Skin of body (tissue), 2 donors: ENCODE measurements around the gene ADAMTS15. TPM values are rescaled to one million over a fixed set of nuclear protein-coding genes. Genes with fewer than 3 reads are reported as not detected.

Experiments
- DNase-seq: peaks from one replicate; lab custom pipeline; 2025; lab: John Stamatoyannopoulos, UW
- total RNA-seq: library from RNA; depleted of rRNA; stranded (reverse); fragments of >200 nt; gene quantifications from one replicate; pipeline ENCODE4 v1.2.3, GENCODE V29; 2014

ADAMTS15 gene
- total RNA-seq, 1 donor from 2014 or later: 20.0 TPM

DNA sequence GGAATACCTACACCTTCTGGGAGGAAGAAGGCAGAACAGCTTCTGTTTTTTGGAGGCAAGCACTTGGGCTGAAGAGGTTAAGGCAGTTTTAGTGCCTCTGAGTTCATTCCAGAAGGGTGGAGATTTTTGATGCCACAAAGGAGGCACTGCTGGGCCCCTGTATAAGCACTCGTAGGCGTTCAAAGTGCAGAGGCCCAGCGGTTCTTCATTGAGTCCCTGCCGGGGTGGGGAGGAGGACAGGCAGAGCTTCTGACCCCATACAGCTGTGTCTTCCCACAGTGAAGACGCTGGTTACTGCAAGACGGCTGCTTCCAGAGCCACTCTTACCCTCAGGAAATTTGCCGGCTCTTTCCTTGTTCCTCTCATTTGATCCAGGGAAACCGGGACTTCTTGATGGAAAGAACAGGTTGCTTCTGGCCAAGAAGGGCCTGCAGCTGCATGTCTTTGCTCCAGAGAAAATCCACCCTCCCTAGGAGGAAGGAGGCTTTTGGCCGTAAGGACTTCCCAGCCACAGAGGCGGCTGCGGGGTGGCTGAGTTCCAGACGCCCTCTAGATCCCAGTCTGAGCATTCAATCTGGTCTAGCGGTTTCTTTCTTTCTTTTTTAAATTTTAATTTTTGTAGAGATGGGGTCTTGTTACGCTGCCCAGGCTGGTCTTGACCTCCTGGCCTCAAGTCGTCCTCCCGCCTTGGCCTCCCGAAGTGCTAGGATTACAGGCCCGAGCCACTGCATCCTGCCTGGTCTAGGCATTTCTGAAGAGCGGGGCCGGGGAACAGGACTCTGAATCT lies 9.4 kb downstream of the ADAMTS15 start:
- no peak for DNase-seq

DNA sequence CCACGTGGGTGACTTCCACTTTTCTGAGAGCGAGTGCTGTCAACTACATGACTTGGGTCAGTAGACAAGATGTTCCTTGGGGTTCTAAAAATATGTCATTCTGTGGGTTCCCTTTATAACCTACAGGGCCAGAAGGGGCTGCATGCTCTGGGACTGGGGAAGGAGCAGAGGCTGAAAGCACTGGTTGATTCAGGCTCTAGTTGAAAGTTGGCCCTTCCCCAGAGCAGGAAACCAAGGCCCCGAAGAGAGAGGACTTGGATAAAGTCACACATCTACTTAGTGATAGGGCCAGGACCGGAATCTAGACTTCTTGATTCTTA lies 9.9 kb downstream of the ADAMTS15 start:
- no peak for DNase-seq

DNA sequence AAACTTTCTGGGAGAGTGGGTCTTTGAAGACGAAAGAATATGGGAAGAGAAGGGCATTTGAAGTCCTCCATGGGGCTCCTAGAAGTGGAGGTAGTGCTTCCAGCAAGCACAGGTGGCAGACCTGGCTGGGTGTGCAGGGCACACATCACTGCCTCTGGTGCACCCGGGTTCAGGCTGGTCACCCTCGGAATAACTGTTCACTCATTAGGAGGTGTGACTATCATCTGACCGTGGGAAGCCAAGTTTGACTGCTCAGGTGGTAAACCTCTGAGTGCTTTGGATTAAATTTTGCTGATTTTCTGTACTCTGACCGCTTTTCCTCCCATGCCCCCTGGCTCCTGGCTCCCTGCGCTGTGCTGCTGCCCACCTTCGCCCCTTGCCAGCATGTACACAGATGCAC lies 11.1 kb downstream of the ADAMTS15 start:
- no peak for DNase-seq

DNA sequence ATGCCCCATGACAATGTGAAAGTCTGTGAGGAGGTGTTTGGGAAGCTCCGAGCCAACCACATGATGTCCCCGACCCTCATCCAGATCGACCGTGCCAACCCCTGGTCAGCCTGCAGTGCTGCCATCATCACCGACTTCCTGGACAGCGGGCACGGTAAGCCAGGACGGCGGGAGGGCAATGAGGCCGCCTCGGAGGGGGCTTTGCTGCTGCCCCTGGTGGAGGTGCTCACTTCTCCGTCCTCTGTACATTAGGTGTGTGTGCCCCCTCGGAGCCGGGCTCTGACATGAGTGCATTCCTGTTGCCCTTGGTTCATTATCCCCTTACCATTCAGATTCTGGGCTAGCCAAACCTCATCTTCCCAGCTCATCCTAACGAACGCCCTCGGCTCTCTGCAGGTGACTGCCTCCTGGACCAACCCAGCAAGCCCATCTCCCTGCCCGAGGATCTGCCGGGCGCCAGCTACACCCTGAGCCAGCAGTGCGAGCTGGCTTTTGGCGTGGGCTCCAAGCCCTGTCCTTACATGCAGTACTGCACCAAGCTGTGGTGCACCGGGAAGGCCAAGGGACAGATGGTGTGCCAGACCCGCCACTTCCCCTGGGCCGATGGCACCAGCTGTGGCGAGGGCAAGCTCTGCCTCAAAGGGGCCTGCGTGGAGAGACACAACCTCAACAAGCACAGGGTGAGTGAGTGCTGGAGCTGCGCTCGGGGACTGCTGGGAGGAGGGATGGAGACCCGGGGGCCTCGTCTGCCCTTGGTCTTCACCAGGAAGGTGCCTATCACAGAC lies 13.8 kb downstream of the ADAMTS15 start:
- no peak for DNase-seq

DNA sequence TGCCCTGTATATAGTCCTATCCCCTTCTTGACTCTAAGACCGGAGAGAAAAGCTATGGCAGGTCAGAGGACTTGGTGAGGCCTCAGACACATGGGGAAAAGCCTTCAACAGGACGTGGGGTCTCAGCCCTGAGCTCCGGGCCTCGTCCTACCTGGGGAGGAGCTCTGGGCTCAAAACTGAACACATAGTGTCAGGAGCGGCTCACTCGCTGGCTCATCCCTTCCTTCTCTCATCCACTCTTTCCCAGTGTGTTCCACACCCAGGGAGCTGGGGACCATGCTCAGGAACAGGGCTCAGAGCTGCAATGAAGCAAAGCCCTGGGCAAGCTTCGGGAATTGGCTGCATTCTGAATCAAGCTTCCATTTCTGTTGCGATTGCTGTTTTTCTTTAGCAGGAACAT lies 14.5 kb downstream of the ADAMTS15 start:
- no peak for DNase-seq

DNA sequence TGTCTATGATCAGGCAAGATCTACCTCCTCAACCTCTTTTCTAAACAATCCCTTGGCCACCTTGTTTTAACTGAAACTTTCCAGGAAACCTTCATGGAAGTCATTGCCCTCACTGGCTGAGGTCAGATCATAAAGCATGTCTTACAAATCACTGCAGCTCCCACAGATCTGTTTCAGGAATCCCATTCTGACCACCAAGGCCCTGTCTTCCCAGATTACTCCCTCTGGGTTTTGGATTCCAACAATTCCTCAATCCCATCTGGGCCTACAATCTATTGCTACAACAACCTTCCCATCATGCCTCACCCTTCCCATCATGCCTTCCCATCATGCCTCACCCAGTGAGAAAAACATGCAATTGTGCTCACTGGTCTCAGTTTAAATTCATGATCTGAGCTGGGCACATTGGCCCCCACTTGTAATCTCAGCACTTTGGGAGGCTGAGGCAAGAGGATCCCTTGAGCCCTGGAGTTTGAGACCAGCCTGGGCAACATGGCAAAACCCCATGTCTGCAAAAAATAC lies 15.9 kb downstream of the ADAMTS15 start:
- no peak for DNase-seq

DNA sequence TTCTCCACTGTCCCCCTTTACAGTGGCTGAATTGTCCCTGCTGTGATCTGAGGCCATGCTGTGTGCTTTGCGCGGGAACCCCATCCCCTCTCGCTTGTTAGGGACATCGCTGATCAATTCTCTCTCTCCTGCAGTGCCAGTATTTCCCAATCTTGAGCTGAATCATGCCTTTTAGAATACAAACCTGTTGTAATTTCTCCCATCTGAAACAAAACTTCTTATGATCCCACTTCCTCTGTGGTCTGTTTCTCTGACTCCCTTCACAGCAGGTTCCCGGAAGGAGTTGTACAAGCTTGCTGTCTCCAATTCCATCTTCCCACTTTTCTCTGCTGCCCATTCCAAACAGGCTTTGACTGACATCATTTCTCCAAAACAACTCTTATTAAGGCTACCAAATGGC lies 16.8 kb downstream of the ADAMTS15 start:
- DNase-seq: no peak

DNA sequence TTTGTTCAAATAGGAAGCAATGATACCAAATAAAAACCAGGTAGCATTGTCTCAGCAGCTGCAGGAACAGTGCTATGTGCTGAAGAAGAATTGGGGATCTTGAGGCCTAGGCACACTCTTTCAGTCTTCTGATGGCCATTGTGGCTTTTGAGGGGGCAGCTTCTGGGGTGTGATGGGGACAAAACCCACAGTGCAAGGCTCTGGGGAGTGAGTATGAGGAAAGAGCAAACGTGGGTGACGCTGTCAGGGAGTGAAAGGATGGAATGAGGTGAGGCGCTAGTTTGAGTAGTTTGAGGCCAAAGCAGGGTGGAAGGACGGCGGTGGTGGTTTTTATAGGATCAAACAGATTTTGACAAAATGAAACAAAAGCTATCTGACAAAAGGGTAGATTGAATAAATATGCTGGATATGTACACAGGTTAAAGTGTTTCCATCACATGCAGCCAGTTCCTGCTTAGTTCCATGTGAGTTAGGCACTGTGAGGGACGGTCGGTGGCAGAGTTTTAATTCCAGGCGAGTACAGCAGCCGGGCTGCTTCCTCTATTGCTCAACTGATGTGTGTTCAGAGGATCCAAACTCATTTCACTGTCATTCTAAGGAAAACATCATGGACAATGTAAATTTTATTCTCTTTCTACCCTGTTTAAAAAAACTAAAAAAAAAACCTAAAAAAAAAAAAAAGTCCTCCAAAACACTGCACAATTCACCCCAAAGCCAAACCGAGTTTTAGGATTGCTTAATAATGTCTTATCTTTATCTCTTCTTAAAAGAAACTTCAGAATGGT lies 18.9 kb downstream of the ADAMTS15 start:
- DNase-seq: no peak

DNA sequence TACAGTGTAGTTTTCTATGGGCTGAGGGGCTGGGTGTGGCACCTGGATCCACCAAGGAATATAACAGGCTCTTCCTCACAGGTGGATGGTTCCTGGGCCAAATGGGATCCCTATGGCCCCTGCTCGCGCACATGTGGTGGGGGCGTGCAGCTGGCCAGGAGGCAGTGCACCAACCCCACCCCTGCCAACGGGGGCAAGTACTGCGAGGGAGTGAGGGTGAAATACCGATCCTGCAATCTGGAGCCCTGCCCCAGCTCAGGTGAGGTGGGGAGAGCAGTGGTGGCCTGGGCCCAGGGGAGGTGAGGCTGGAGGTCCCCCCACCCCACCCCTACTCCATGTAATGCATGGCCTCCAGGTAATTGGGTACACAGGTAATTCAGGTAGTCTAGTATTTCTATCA lies 20.7 kb downstream of the ADAMTS15 start:
- no peak for DNase-seq

DNA sequence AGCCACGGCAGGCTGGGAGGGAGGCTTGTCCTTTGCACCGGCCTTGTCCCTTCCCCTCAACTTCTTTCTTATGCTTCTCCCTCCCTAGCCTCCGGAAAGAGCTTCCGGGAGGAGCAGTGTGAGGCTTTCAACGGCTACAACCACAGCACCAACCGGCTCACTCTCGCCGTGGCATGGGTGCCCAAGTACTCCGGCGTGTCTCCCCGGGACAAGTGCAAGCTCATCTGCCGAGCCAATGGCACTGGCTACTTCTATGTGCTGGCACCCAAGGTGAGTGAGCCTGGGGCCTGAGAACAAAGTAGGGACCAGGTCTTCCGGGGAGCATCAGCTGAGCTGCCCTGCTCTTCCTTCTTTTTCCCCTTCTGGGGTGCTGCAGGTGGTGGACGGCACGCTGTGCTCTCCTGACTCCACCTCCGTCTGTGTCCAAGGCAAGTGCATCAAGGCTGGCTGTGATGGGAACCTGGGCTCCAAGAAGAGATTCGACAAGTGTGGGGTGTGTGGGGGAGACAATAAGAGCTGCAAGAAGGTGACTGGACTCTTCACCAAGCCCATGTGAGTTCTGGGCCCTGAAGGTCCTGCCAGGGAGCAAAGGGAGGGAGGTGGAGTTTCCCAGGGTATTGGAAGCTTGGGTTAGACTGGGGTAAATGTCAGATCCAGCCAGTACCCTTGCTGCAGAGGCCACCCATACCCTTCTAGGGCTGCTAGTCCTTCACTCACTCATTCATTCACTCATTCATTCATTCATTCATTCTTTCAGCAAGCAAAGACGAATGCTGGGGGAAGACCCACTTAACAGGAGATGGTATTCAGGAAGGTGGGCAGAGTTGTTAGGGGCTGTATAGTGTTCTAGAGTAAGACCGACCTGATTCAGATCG lies 22.6 kb downstream of the ADAMTS15 start:
- no peak for DNase-seq

DNA sequence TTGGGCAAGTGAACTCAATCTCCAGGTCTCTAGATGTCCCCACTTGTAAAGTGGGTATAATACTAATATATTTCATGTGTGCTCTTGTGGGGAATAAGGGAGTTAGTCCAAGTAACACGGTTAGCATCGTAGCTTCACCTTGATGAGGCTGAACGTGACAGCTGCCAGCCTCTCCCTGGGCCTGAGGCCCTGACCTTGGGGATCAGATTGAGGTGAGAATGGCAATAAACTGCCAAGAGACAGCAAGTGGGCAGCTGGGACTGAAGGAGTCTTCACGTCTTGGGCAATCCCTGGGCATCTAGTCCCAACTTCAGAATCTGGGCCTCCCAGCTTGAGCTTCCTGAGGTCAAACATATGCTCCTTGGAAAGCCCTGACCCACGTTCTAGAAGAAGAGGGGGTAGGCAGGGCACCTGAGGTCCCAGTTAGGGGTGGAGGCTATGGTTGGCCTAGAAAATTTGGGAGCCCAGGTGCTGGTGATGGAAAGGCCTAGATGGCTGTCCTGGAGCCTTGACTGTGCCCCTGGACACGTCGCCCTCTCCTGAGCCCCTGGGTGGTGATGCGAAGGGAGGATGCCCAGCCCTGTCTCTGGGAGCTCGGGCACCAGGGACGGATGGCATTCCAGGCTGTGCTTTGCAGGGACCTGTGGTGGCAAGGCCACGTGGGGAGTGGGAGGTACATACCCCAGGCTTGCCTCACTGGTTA lies 23.4 kb downstream of the ADAMTS15 start:
- no peak for DNase-seq

DNA sequence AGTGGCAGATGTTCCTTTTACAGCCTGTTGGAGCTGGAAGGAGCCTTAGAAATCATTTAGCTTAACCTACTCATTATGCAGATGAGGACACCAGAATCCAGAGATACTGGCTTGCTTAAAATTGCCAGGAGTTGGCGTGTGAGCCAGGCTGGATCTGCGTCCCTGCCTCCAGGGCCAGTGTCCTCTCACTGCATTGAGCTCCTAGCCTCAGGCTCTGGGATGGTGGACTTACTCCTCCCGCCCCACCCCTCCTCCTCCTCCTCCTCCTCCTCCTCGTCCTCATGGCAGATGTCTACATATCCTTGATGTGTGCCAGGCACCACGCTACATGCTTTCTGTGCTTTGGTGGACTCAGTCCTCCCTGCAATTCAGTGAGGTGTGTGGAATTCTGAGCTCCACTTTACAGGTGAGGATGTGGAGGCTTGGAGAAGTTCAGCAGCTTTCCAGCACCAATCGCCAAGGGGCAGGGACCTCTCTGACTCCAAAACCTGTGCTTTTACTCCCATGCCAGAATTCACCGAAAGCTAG lies 24.1 kb downstream of the ADAMTS15 start:
- no peak for DNase-seq

DNA sequence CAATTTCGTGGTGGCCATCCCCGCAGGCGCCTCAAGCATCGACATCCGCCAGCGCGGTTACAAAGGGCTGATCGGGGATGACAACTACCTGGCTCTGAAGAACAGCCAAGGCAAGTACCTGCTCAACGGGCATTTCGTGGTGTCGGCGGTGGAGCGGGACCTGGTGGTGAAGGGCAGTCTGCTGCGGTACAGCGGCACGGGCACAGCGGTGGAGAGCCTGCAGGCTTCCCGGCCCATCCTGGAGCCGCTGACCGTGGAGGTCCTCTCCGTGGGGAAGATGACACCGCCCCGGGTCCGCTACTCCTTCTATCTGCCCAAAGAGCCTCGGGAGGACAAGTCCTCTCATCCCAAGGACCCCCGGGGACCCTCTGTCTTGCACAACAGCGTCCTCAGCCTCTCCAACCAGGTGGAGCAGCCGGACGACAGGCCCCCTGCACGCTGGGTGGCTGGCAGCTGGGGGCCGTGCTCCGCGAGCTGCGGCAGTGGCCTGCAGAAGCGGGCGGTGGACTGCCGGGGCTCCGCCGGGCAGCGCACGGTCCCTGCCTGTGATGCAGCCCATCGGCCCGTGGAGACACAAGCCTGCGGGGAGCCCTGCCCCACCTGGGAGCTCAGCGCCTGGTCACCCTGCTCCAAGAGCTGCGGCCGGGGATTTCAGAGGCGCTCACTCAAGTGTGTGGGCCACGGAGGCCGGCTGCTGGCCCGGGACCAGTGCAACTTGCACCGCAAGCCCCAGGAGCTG lies 24.8 kb downstream of the ADAMTS15 start:
- DNase-seq: no peak

DNA sequence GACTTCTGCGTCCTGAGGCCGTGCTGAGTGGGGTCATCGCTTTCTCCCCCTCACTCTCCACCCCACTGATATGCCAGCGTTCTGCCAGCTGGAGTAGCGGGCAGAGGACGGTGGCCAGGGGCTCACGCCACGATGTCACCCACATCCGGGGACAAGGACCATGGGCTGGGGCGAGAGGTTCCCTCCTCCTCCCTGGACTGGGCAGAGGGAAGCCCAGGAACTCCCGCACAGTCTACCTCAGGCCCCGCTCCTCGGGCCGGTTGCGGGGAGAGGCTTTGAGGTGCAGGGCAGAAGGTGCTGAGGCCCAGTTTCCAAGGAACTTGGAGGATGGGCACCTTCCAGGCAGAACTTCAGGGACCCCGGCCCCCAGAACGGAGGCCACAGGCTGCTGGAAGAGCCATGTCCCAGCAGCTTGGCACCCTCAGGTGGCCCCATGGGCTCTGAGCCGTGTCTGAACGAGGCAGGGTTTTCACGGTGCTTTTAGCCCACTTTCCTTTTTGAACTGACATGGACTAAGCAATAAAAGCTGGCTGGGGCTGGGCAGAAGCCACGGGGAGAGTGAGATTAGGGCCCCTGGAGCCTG lies 25.4 kb downstream of the ADAMTS15 start:
- DNase-seq: no peak

DNA sequence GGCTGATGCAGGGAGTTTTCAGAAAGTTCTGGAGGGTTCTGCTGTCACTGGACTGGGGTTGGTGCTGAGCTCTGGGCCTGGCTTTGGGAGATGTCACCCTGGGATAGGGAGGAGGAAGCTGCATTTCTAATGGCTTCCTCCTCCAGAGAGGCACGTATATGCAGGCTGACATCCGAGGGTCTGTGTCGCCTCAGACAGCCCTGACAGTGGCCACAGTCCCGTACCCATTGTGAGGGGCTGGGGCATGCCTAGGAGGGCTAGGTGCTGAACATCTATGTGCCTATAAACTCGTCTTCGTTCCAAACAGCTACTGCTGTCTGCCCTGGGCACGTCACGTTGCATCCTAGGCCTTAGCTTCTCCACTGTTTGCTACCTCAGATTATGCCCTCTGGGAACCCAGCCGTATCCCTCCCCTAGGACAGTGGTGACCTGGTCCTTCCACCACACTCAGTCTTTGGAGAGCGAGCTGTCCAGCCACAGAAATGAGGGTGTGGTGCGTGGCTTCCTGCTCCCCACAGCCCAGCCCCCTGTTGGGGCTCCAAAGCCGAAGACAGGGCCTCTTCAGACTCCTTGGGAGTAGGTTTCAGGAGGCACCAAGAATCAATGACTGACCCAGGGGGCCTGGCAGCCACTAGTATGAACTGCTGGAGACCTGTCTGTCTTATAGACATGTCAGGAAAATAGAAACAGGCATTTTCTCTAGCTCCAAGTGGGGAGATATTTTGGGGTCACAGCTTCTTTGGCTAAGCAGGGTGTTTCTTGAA lies 26.4 kb downstream of the ADAMTS15 start:
- DNase-seq: no peak

DNA sequence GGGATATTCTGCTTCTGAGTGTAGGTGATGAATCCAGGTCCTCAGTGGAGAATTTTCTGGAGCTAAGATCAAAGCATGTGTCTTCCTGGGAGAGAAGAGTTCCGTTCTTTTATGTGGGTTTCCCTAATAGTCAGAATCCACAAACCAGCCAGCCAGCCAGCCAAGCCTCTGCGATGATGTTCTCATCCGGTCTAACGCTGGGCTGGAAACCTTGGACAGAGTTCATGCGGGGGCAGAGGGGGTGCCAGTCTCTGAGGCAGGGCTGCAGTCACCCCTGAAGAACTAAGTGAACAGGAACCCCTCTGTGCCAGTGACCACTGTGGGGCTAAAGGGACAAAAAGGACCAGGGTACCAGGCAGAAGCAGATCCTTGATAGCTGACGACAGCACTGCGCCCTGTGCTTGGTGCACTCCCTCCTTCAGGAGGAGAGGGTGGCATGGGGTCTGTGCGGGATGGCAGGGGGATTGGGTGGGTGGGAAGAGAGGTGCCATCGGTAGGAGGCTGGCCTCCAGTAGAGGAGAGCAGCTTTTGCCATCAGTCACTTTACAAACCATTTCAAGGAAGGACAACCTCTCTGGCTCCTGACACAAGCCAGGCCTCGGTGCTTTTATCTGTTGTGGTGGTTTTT lies 27.1 kb downstream of the ADAMTS15 start:
- no peak for DNase-seq

DNA sequence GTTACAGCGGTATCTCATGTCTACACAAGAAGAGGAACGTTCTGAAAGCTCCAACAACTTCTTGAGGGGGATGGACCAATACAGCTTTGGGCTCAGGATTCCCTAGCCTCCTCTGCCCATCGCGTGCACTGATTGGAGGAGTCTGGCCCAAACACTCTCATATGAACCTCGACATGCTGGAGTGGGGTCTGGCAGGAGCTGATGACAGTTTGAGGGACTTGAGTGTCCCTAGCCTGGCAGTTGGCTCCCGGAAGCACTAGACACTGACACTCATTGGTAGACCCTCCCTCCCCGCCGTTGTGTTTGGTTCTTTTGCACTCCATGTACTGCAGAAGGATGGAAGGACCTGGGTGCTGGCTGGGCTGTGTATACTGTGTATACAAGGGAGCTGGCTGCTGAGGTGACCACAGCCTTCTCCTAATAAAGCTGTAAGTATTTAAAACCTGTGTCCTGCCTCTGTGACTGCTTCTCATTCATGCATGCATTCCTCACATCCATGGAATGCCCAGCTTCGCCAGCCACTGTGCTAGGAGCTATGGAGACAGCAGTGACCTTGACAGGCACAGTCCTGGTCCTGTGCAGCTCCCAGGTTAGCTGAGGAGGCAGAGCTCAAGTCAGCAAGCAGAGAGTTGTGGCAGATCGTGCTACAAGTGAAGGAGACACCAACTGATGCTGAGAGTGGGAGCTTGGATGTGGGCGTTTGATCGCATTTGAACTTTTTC lies 27.9 kb downstream of the ADAMTS15 start:
- DNase-seq: no peak
